Dermis microvascular lymphatic vessel endothelial cell (primary cell): ENCODE data around the gene USP11. TPM values are rescaled to one million over a fixed set of nuclear protein-coding genes. Genes with fewer than 3 reads are reported as not detected.

Experiments used
- total RNA-seq: library from RNA; depleted of rRNA; stranded (reverse); fragments of >200 nt; gene quantifications from 2 replicates; pipeline ENCODE4 v1.2.1, GENCODE V29; 2014

Gene USP11
- total RNA-seq, 1 donor from 2014 or later = 23.5 TPM

Other genes with a start within 250 kb of the USP11 start
- 0.26 and 0.51 TPM in 2 replicates for gene RGN, start 154.6 kb upstream of the USP11 start, total RNA-seq
- gene NDUFB11, start 88.3 kb upstream of the USP11 start, total RNA-seq = 63.5 and 69.4 TPM in 2 replicates
- gene RBM10, start 87.8 kb upstream of the USP11 start, total RNA-seq = 37.2 and 38.4 TPM in 2 replicates
- gene UBA1, start 39.2 kb upstream of the USP11 start, total RNA-seq = 115 and 148 TPM in 2 replicates
- gene CDK16, start 14.3 kb upstream of the USP11 start, total RNA-seq = 41.6 and 65.4 TPM in 2 replicates
- not detected in 2 replicates for gene ZNF157, start 137.6 kb downstream of the USP11 start, total RNA-seq